GM12892 (cell line): ENCODE data around the gene PLS1.
"Not testable (repeated sequence)": the region's sequence is repeated elsewhere in the genome, so short reads cannot be mapped to it uniquely, and the experiment has no call there.

ENCODE experiments used
- DNase-seq: peaks from one replicate; pipeline ENCODE4 v3.0.0; 2011; ENCODE audit not compliant: insufficient read length
- FAIRE-seq: peaks from 2 replicates; lab custom pipeline; 2011; peaks lifted over from hg19 to GRCh38; lab: Jason Lieb, UNC
- POLR2A ChIP-seq: IDR thresholded peaks from 2 replicates; pipeline ENCODE4 v1.6.1; 2011; ENCODE audit warnings: low read depth, low read length, control low read depth
- POLR2AphosphoS5 ChIP-seq: IDR thresholded peaks from 2 replicates; pipeline ENCODE4 v1.6.1; 2011; ENCODE audit warnings: low read depth, low read length, control low read depth
- TAF1 ChIP-seq: IDR thresholded peaks from 2 replicates; pipeline ENCODE4 v1.6.1; 2011; ENCODE audit warnings: low read depth, mild to moderate bottlenecking, control low read depth, low read length, borderline replicate concordance

The PLS1 gene

DNA sequence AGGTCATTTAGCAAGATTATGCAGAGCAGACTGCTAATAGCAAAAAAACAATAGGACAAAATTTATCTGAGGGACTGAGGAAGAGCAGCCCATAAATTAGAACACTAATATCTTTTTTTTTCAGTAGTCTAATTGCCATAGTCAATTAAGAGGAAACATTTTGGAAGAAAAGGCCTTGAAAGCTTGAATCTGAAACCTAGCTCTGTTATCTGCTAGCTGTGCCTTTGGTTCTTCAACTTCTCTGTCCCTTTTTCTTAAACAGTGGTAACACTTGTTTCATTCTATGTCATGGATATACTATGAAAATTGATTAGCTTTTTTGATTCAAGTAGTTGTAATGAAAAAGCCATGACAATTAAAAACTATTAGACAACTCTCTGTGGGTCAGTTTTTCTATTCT lies 19.4 kb upstream of the PLS1 start:
- DNase-seq (no peak), FAIRE-seq (no peak)
- TF ChIP-seq TAF1: no peak
- no peak for TF ChIP-seq POLR2A

DNA sequence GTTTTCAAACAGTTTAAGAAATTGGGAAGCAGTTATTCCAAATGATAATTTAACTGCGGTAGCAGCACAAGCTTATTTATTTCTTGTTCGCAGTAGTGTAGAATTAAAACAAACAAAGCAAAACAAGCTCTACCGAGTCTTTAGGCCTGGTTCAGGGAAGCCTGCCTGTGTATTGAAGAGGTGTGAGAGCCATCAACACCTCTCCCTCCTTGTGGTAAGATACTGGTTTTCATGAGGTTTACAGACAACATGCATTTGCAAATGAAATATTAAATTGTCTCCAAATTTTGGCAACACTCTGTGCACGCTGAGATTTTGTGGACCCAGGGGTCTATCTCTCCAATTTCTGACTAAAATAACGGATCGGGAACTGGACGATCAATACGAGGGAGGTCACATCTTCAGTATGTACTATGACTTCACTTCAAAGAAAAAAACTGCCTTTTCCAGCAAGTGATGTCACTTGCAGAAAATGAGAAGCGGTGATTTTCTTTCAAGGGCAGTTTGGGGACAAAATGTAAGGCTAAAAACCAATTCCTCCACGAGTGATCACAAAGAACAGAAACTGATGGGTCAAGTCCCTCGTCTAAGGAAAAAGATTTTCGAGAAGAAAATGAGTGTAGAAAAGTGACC lies 18.4 kb upstream of the PLS1 start:
- TF ChIP-seq POLR2A: no peak
- TF ChIP-seq POLR2AphosphoS5: no peak
- no peak for TF ChIP-seq TAF1
- peak; percentile 27 for FAIRE-seq
- DNase-seq: no peak

GRCh38 chr3:142578329-142579223 lies 17.6 kb upstream of the PLS1 start, which contains the start of gene ATR:
ATR (minus strand) TSS chr3:142578733; CDS start chr3:142578704, 29 bp downstream.
- TF ChIP-seq POLR2AphosphoS5: peak; percentile 97
- peak; percentile 98 for TF ChIP-seq POLR2A
- TF ChIP-seq TAF1: peak; percentile 96
- DNase-seq: peak; percentile 85
- FAIRE-seq: peak; percentile 91

GRCh38 chr3:142580061-142580423 lies 16.2 kb upstream of the PLS1 start:
- FAIRE-seq: no peak
- TF ChIP-seq TAF1 (no peak), POLR2A (no peak), POLR2AphosphoS5 (no peak)
- DNase-seq: no peak

DNA sequence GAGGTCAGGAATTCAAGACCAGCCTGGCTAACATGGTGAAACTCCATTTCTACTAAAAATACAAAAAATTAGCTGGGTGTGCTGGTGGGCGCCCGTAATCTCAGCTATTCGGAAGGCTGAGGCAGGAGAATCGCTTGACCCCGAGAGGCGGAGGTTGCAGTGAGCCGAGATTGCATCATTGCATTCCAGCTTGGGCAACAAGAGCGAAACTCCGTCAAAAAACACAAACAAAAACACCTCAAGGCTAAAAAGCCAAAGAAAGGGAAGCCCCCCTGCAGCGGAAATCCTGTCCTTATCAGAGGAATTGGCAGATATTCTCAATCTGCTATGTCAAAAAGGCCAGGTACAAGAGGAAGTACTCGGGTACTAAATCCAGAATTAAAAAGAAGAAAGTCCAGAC lies 15.1 kb upstream of the PLS1 start:
- not testable (repeated sequence) for DNase-seq, FAIRE-seq

DNA sequence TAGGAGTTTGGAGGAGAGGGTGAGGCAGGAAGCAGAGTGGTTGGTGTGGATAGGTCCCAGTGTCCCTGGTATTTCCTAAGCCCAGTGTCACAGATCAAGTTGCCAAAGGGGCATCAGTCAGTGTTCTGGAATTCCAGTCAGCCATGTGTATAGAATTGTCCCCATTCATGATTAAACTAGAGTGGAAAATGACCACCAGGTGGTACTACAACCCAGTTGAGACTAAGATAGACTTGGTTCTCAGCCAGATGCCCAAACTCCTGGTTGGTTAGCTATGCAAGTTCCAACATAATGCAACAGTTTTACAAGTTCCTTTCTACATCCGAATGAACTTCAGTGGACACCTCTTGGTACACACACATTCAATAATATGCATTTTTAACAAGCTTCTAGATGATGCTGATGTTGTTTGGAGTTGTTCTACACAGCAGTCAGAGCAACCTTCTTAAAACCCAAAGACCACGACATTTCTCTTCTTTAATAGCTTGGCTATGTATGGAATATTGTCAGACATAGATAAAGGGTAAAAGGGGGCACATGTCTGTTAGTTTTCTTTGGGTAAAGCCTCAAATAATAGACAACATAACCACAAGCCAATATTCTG lies 9.3 kb upstream of the PLS1 start:
- FAIRE-seq (peak; percentile 58), DNase-seq (no peak)
- TF ChIP-seq POLR2AphosphoS5 (no peak), POLR2A (no peak), TAF1 (no peak)

- DNase-seq: no peak
- no peak for TF ChIP-seq POLR2A
- TF ChIP-seq TAF1: no peak
- TF ChIP-seq POLR2AphosphoS5: no peak
- no peak for FAIRE-seq
These were observed 7.5 kb upstream of the PLS1 start for GRCh38 chr3:142588703-142589102.

- not testable (repeated sequence) for DNase-seq, FAIRE-seq
These were observed 3.9 kb upstream of the PLS1 start for GRCh38 chr3:142592268-142592667.

- DNase-seq: no peak
- no peak for TF ChIP-seq POLR2AphosphoS5
- no peak for TF ChIP-seq TAF1
- TF ChIP-seq POLR2A: no peak
- FAIRE-seq: no peak
These were observed 1.1 kb upstream of the PLS1 start for GRCh38 chr3:142595141-142595540.

GRCh38 chr3:142595581-142595950 lies 627 bp upstream of the PLS1 start:
- FAIRE-seq: no peak
- TF ChIP-seq POLR2AphosphoS5: no peak
- TF ChIP-seq TAF1: no peak
- DNase-seq: no peak

DNA sequence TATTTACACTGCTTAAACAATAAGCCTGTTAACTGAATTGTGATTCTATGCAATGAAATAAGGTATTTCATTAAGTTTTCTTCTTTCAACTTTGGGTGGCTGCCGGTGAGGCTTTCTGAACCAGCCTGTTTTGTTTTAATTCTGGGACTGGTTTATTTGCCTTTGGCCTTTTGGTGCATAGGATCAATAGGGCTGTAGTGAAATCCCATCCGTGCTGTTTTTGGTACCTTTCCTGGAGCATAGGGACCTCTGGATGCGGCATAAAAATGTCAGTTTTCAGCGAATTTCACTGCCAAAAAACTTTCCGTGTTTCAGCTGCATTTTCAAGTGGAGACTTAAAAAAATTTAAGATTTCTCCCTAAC lies 514 bp downstream of the PLS1 start:
- no peak for TF ChIP-seq POLR2A

DNA sequence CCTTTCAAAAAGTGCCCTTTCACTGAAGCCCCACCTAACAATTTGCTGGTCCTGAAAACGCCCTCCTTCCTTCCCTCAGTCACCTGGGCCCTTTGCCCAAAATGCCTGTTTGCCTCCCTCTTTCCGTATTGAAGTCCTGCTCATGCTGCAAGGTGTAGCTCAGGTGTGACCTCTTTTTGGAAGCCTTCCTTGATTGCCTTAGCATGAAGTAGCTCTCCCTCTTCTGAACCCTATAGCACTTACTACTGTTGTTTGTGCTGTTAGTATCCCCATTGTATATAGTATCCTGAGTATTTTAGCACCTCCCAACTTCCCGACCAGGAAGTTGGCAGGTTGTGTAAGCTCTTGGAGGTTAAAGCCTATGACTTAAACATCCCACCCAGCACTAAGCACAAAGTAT lies 1.7 kb downstream of the PLS1 start:
- DNase-seq: no peak
- FAIRE-seq: no peak
- TF ChIP-seq POLR2AphosphoS5: no peak
- no peak for TF ChIP-seq TAF1
- no peak for TF ChIP-seq POLR2A

More for the DNA sequence above, 514 bp downstream of the PLS1 start:
- no peak for DNase-seq
- FAIRE-seq: no peak

GRCh38 chr3:142601713-142602112 lies 5.5 kb downstream of the PLS1 start:
- DNase-seq (no peak), FAIRE-seq (no peak)
- TF ChIP-seq POLR2AphosphoS5: no peak
- no peak for TF ChIP-seq POLR2A
- TF ChIP-seq TAF1: no peak
